Neural progenitor cell (in vitro differentiated cells): ENCODE data around the gene TLR1. TPM values are rescaled to one million over a fixed set of nuclear protein-coding genes. Genes with fewer than 3 reads are reported as not detected.

Experiments
- DNase-seq: peaks from one replicate; pipeline ENCODE4 v3.0.0-alpha.2; 2016; ENCODE audit warnings: low spot score
- H2AFZ ChIP-seq: fragments of 200-600 bp; sonication (generic); replicated peaks from 2 replicates; pipeline ENCODE4 v1.6.1; 2016; ENCODE audit warnings: antibody characterized with exemption
- H3F3A ChIP-seq: fragments of 200-600 bp; sonication (generic); 2 replicates; pipeline ENCODE4 v1.6.1; 2016; ENCODE audit warnings: antibody characterized with exemption, low read depth
- H3K27ac ChIP-seq: fragments of 200-600 bp; sonication (generic); 2 replicates; pipeline ENCODE4 v1.5.1; 2016; ENCODE audit warnings: mild to moderate bottlenecking
- H3K27me3 ChIP-seq: fragments of 200-600 bp; sonication (generic); 2 replicates; pipeline ENCODE4 v1.6.1; 2016; ENCODE audit warnings: mild to moderate bottlenecking, moderate library complexity
- H3K36me3 ChIP-seq: fragments of 200-600 bp; sonication (generic); 2 replicates; pipeline ENCODE4 v1.5.1; 2016
- H3K4me1 ChIP-seq: fragments of 200-600 bp; sonication (generic); 2 replicates; pipeline ENCODE4 v1.6.1; 2016; ENCODE audit warnings: mixed run types
- H3K4me2 ChIP-seq: fragments of 200-600 bp; sonication (generic); 2 replicates; pipeline ENCODE4 v1.6.1; 2016
- H3K4me3 ChIP-seq: fragments of 200-600 bp; sonication (generic); 2 replicates; pipeline ENCODE4 v1.5.1; 2016
- H3K79me2 ChIP-seq: fragments of 200-600 bp; sonication (generic); 2 replicates; pipeline ENCODE4 v1.6.1; 2016; ENCODE audit warnings: low read depth
- H3K9ac ChIP-seq: fragments of 200-600 bp; sonication (generic); 2 replicates; pipeline ENCODE4 v1.6.1; 2016
- H3K9me3 ChIP-seq: fragments of 200-600 bp; sonication (generic); 2 replicates; pipeline ENCODE4 v1.5.1; 2016; ENCODE audit warnings: low read depth
- H4K20me1 ChIP-seq: fragments of 200-600 bp; sonication (generic); 2 replicates; pipeline ENCODE4 v1.6.1; 2016; ENCODE audit warnings: low read depth
- H3K27ac Mint-ChIP-seq: 3 replicates; pipeline ENCODE4 v1.8.0; 2021; ENCODE audit warnings: mixed read lengths
- H3K27me3 Mint-ChIP-seq: 2 replicates; pipeline ENCODE4 v1.8.0; 2022; ENCODE audit warnings: low read depth, mild to moderate bottlenecking, inconsistent platforms, moderate library complexity, mixed read lengths; ENCODE audit not compliant: insufficient read depth
- H3K36me3 Mint-ChIP-seq: 3 replicates; pipeline ENCODE4 v1.8.0; 2021; ENCODE audit warnings: mixed read lengths
- H3K4me1 Mint-ChIP-seq: 3 replicates; pipeline ENCODE4 v1.8.0; 2021; ENCODE audit warnings: mixed read lengths
- H3K4me3 Mint-ChIP-seq: 3 replicates; pipeline ENCODE4 v1.8.0; 2021; ENCODE audit warnings: mild to moderate bottlenecking, moderate library complexity, mixed read lengths
- H3K9me3 Mint-ChIP-seq: 3 replicates; pipeline ENCODE4 v1.8.0; 2020; ENCODE audit warnings: mixed read lengths
- CTCF ChIP-seq: fragments of 200-600 bp; sonication (generic); IDR thresholded peaks from 2 replicates; pipeline ENCODE4 v1.5.1; 2017; ENCODE audit warnings: antibody characterized with exemption, mild to moderate bottlenecking
- EZH2 ChIP-seq: fragments of 200-600 bp; sonication (generic); IDR thresholded peaks from 2 replicates; pipeline ENCODE4 v1.6.1; 2017; ENCODE audit warnings: antibody characterized with exemption, mild to moderate bottlenecking, moderate library complexity
- EZH2phosphoT487 ChIP-seq: fragments of 200-600 bp; sonication (generic); IDR thresholded peaks from 2 replicates; pipeline ENCODE4 v1.6.1; 2017; ENCODE audit warnings: antibody characterized with exemption
- total RNA-seq: library from RNA; depleted of rRNA; stranded (reverse); fragments of >200 nt; gene quantifications from 2 replicates; pipeline ENCODE4 v1.2.3, GENCODE V29; 2015; ENCODE audit warnings: low replicate concordance

TLR1 gene, protein sequence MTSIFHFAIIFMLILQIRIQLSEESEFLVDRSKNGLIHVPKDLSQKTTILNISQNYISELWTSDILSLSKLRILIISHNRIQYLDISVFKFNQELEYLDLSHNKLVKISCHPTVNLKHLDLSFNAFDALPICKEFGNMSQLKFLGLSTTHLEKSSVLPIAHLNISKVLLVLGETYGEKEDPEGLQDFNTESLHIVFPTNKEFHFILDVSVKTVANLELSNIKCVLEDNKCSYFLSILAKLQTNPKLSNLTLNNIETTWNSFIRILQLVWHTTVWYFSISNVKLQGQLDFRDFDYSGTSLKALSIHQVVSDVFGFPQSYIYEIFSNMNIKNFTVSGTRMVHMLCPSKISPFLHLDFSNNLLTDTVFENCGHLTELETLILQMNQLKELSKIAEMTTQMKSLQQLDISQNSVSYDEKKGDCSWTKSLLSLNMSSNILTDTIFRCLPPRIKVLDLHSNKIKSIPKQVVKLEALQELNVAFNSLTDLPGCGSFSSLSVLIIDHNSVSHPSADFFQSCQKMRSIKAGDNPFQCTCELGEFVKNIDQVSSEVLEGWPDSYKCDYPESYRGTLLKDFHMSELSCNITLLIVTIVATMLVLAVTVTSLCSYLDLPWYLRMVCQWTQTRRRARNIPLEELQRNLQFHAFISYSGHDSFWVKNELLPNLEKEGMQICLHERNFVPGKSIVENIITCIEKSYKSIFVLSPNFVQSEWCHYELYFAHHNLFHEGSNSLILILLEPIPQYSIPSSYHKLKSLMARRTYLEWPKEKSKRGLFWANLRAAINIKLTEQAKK
- total RNA-seq, result 0.03 TPM in 1 of 2 replicates, not detected in the other

- Histone ChIP-seq H3K79me2 (no peaks in the 10 kb centered on the region), H3K4me2 (no peak within 1 kb of the TSS), H4K20me1 (no peaks in the 10 kb centered on the region), H3K36me3 (no peaks in the 10 kb centered on the region), H3K27ac (no peak within 1 kb of the TSS), H3K4me3 (no peak within 1 kb of the TSS), H3K9ac (no peak within 1 kb of the TSS), H3K4me1 (no peaks in the 10 kb centered on the region), H2AFZ (peak within 1 kb of the TSS; percentile 34), H3K9me3 (peaks cover 4% of the 10 kb centered on the region), H3F3A (no peaks in the 10 kb centered on the region), H3K27me3 (no peaks in the 10 kb centered on the region)
- peaks cover 28% of the 10 kb centered on the region for H3K9me3 Mint-ChIP-seq
- TF ChIP-seq EZH2, result no peak
- TF ChIP-seq CTCF, result peak; percentile 46
- TF ChIP-seq EZH2phosphoT487, result no peak
- no peak within 1 kb of the TSS for H3K27ac Mint-ChIP-seq
- no peak within 1 kb of the TSS for H3K4me3 Mint-ChIP-seq
- peaks cover 5% of the 10 kb centered on the region for H3K27me3 Mint-ChIP-seq
- H3K4me1 Mint-ChIP-seq, result peaks cover 3% of the 10 kb centered on the region
- DNase-seq, result peak; percentile 4
- H3K36me3 Mint-ChIP-seq, result peaks cover 3% of the 10 kb centered on the region
Measured at GRCh38 chr4:38804654-38805295, at the start of gene TLR1. TLR1 (minus strand) TSS chr4:38804791; CDS start chr4:38798831, 5,960 bp downstream.

GRCh38 chr4:38846015-38846414 is 41.4 kb upstream of the TLR1 start:
- no peaks in the 10 kb centered on the region for H3K27me3 Mint-ChIP-seq
- Histone ChIP-seq H3K9ac (no peak overlapping the region), H3K4me1 (no peaks in the 10 kb centered on the region), H3K4me3 (no peak overlapping the region), H3K27ac (no peak overlapping the region), H3K36me3 (no peaks in the 10 kb centered on the region), H3F3A (no peaks in the 10 kb centered on the region), H4K20me1 (no peaks in the 10 kb centered on the region), H3K79me2 (no peaks in the 10 kb centered on the region), H3K4me2 (no peak overlapping the region), H3K27me3 (no peaks in the 10 kb centered on the region), H2AFZ (no peak overlapping the region), H3K9me3 (no peaks in the 10 kb centered on the region)
- H3K27ac Mint-ChIP-seq, result no peak overlapping the region
- H3K4me1 Mint-ChIP-seq, result peaks cover 10% of the 10 kb centered on the region
- H3K36me3 Mint-ChIP-seq, result no peaks in the 10 kb centered on the region
- TF ChIP-seq CTCF (no peak), EZH2 (no peak), EZH2phosphoT487 (no peak)
- no peak for DNase-seq
- peaks cover 9% of the 10 kb centered on the region for H3K9me3 Mint-ChIP-seq
- H3K4me3 Mint-ChIP-seq, result no peak overlapping the region

- Mint-ChIP-seq H3K36me3 (no peaks in the 10 kb centered on the region), H3K27ac (no peak overlapping the region), H3K9me3 (peaks cover 3% of the 10 kb centered on the region), H3K4me1 (peaks cover 10% of the 10 kb centered on the region), H3K4me3 (no peak overlapping the region), H3K27me3 (no peaks in the 10 kb centered on the region)
- Histone ChIP-seq H3K36me3 (no peaks in the 10 kb centered on the region), H4K20me1 (no peaks in the 10 kb centered on the region), H3K79me2 (no peaks in the 10 kb centered on the region), H3K4me1 (no peaks in the 10 kb centered on the region), H2AFZ (no peak overlapping the region), H3K9ac (no peak overlapping the region), H3K4me2 (no peak overlapping the region), H3K9me3 (no peaks in the 10 kb centered on the region), H3F3A (no peaks in the 10 kb centered on the region), H3K27ac (no peak overlapping the region), H3K27me3 (no peaks in the 10 kb centered on the region), H3K4me3 (no peak overlapping the region)
- TF ChIP-seq EZH2 (no peak), CTCF (no peak), EZH2phosphoT487 (no peak)
- no peak for DNase-seq
Measured at GRCh38 chr4:38842994-38843393, 38.4 kb upstream of the TLR1 start.
